ENCODE results near the gene MED20. TPM values are rescaled to one million over a fixed set of nuclear protein-coding genes. Genes with fewer than 3 reads are reported as not detected.
A peak's percentile ranks its signal among the peaks of the same experiment; 100 is the strongest.

The MED20 gene
- total RNA-seq, 1 donor from 2014 or later, result 28.9 TPM

DNA sequence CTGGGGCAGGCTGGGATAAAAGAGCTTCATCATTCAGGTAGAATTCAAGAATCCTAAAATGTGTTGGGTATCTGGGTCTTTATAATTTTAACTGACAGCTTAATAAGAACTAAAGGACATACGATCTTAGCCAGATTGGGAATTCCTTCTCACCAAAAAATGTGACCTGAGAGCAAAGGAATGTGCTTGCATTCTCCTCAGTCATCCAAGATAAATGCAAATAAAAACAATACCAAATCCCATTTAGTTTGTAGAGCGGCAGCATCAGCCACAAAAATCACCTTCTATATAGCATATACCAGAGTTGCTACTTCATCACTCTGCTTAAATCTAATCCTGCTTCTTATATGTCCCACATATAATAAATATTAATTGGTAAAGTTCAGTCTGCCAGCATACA lies 42.7 kb downstream of the MED20 start:
- DNase-seq (ENCODE audit: low read depth), result peak; percentile 74
- H3K4me2 ChIP-seq (ENCODE audit: low read length), result peak overlapping the region; percentile 56
- H4K20me1 ChIP-seq (ENCODE audit: insufficient read depth, low read length), result no peaks in the 10 kb centered on the region
- H3K9me3 ChIP-seq (ENCODE audit: insufficient read depth, low read depth, low read length), result no peaks in the 10 kb centered on the region
- peak overlapping the region; percentile 60 for H3K27ac ChIP-seq (ENCODE audit: low read depth, low read length)
- FAIRE-seq, result peak; percentile 95
- H3K27ac Mint-ChIP-seq (ENCODE audit: unreplicated experiment), result no peak overlapping the region
- no peaks in the 10 kb centered on the region for H3K36me3 ChIP-seq (ENCODE audit: insufficient read depth, low read length)
- TF ChIP-seq, protein P1, sequence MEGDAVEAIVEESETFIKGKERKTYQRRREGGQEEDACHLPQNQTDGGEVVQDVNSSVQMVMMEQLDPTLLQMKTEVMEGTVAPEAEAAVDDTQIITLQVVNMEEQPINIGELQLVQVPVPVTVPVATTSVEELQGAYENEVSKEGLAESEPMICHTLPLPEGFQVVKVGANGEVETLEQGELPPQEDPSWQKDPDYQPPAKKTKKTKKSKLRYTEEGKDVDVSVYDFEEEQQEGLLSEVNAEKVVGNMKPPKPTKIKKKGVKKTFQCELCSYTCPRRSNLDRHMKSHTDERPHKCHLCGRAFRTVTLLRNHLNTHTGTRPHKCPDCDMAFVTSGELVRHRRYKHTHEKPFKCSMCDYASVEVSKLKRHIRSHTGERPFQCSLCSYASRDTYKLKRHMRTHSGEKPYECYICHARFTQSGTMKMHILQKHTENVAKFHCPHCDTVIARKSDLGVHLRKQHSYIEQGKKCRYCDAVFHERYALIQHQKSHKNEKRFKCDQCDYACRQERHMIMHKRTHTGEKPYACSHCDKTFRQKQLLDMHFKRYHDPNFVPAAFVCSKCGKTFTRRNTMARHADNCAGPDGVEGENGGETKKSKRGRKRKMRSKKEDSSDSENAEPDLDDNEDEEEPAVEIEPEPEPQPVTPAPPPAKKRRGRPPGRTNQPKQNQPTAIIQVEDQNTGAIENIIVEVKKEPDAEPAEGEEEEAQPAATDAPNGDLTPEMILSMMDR (IDR thresholded peaks at IDR 0.05; ENCODE audit: insufficient read depth, low read depth, low read length), result no peak
- TF ChIP-seq EZH2 (IDR thresholded peaks at IDR 0.05; ENCODE audit: insufficient read depth, low read length), result no peak
- H3K4me3 Mint-ChIP-seq (ENCODE audit: unreplicated experiment), result no peak overlapping the region
- peaks cover 16% of the 10 kb centered on the region for H3K4me1 ChIP-seq (ENCODE audit: insufficient read depth, low read length)
- H3K27me3 ChIP-seq (ENCODE audit: insufficient read depth, low read length), result no peaks in the 10 kb centered on the region
- H3K4me1 Mint-ChIP-seq (ENCODE audit: low read depth, unreplicated experiment), result peaks cover 2% of the 10 kb centered on the region
- H3K9me3 Mint-ChIP-seq (ENCODE audit: unreplicated experiment), result no peaks in the 10 kb centered on the region
- H3K4me3 ChIP-seq (ENCODE audit: insufficient read depth, low read depth, low read length), result no peak overlapping the region
- H3K36me3 Mint-ChIP-seq (ENCODE audit: low read depth, unreplicated experiment), result no peaks in the 10 kb centered on the region
- no peak overlapping the region for H2AFZ ChIP-seq (ENCODE audit: low read depth, low read length)
- H3K27me3 Mint-ChIP-seq (ENCODE audit: low read depth, unreplicated experiment), result no peaks in the 10 kb centered on the region
- H3K9ac ChIP-seq (ENCODE audit: low read length), result no peak overlapping the region
- no peaks in the 10 kb centered on the region for H3K79me2 ChIP-seq (ENCODE audit: insufficient read depth, low read length)

DNA sequence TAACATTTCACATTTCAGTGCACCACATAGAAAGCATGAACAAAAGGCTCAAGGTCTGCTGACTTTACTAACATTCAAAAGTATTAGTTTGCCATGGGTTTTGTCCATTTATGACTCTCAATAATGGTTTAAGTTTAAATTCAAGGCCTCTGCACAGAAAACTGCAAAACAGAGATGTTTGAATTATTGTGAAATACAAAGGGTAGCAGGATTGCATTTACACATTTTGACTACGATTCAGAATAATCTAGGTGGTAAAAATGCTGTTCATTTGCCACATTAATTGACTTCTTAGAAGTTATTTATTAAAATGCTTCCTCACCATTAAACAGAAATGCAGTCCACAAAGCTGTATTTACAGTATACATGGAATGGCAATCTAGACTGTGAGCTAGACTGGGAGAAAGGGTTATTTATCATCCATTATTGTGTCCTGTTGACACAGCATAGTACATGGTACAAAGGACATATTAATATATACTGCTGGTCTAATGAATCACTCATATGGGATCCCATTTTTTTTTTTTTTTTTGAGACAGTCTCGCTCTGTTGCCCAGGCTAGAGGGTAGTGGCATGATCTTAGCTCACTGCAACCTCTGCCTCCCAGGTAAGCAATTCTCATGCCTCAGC lies 43.8 kb downstream of the MED20 start:
- DNase-seq (ENCODE audit: low read depth) (no peak), FAIRE-seq (no peak)
- Mint-ChIP-seq H3K4me1 (ENCODE audit: low read depth, unreplicated experiment) (peaks cover 2% of the 10 kb centered on the region), H3K27ac (ENCODE audit: unreplicated experiment) (no peak overlapping the region), H3K27me3 (ENCODE audit: low read depth, unreplicated experiment) (no peaks in the 10 kb centered on the region), H3K36me3 (ENCODE audit: low read depth, unreplicated experiment) (no peaks in the 10 kb centered on the region), H3K9me3 (ENCODE audit: unreplicated experiment) (no peaks in the 10 kb centered on the region), H3K4me3 (ENCODE audit: unreplicated experiment) (no peak overlapping the region)
- Histone ChIP-seq H3K27ac (ENCODE audit: low read depth, low read length) (no peak overlapping the region), H2AFZ (ENCODE audit: low read depth, low read length) (no peak overlapping the region), H3K9me3 (ENCODE audit: insufficient read depth, low read depth, low read length) (no peaks in the 10 kb centered on the region), H3K79me2 (ENCODE audit: insufficient read depth, low read length) (no peaks in the 10 kb centered on the region), H3K9ac (ENCODE audit: low read length) (no peak overlapping the region), H3K4me2 (ENCODE audit: low read length) (no peak overlapping the region), H3K4me1 (ENCODE audit: insufficient read depth, low read length) (peaks cover 16% of the 10 kb centered on the region), H3K27me3 (ENCODE audit: insufficient read depth, low read length) (no peaks in the 10 kb centered on the region), H3K36me3 (ENCODE audit: insufficient read depth, low read length) (no peaks in the 10 kb centered on the region), H3K4me3 (ENCODE audit: insufficient read depth, low read depth, low read length) (no peak overlapping the region), H4K20me1 (ENCODE audit: insufficient read depth, low read length) (no peaks in the 10 kb centered on the region)
- TF ChIP-seq EZH2 (IDR thresholded peaks at IDR 0.05; ENCODE audit: insufficient read depth, low read length), result no peak
- TF ChIP-seq, protein P1 (IDR thresholded peaks at IDR 0.05; ENCODE audit: insufficient read depth, low read depth, low read length), result no peak

DNA sequence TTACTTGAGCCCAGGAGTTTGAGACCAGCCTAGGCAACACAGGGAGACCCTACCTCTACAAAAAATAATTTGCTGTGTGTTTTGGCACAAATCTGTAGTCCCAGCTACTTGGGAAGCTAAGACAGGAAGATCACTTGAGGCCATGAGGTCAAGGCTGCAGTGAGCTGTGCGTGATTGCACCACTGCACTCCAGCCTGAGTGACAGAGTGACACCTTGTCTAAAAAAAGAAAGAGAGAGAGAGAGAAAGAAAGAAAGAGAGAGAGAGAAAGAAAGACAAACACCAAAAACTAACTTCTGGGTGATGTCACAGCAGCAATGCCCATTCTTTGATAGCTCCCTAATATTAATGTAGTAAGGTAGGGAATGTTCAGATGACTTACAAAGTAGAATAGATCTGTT lies 46.2 kb downstream of the MED20 start:
- Histone ChIP-seq H3K79me2 (ENCODE audit: insufficient read depth, low read length) (no peaks in the 10 kb centered on the region), H3K36me3 (ENCODE audit: insufficient read depth, low read length) (no peaks in the 10 kb centered on the region), H4K20me1 (ENCODE audit: insufficient read depth, low read length) (no peaks in the 10 kb centered on the region), H3K27ac (ENCODE audit: low read depth, low read length) (no peak overlapping the region), H2AFZ (ENCODE audit: low read depth, low read length) (no peak overlapping the region), H3K9me3 (ENCODE audit: insufficient read depth, low read depth, low read length) (no peaks in the 10 kb centered on the region), H3K27me3 (ENCODE audit: insufficient read depth, low read length) (no peaks in the 10 kb centered on the region), H3K4me1 (ENCODE audit: insufficient read depth, low read length) (peaks cover 16% of the 10 kb centered on the region), H3K4me2 (ENCODE audit: low read length) (no peak overlapping the region), H3K4me3 (ENCODE audit: insufficient read depth, low read depth, low read length) (no peak overlapping the region), H3K9ac (ENCODE audit: low read length) (no peak overlapping the region)
- H3K9me3 Mint-ChIP-seq (ENCODE audit: unreplicated experiment), result no peaks in the 10 kb centered on the region
- TF ChIP-seq EZH2 (IDR thresholded peaks at IDR 0.05; ENCODE audit: insufficient read depth, low read length), result no peak
- TF ChIP-seq, protein P1 (IDR thresholded peaks at IDR 0.05; ENCODE audit: insufficient read depth, low read depth, low read length), result no peak
- no peaks in the 10 kb centered on the region for H3K27me3 Mint-ChIP-seq (ENCODE audit: low read depth, unreplicated experiment)
- FAIRE-seq, result no peak
- no peak overlapping the region for H3K4me3 Mint-ChIP-seq (ENCODE audit: unreplicated experiment)
- peaks cover 2% of the 10 kb centered on the region for H3K4me1 Mint-ChIP-seq (ENCODE audit: low read depth, unreplicated experiment)
- no peak for DNase-seq (ENCODE audit: low read depth)
- H3K27ac Mint-ChIP-seq (ENCODE audit: unreplicated experiment), result no peak overlapping the region
- H3K36me3 Mint-ChIP-seq (ENCODE audit: low read depth, unreplicated experiment), result no peaks in the 10 kb centered on the region

Measured in astrocyte (in vitro differentiated cells and primary cell).